ENCODE data around the gene GKN2.
"Not testable (repeated sequence)": the region's sequence is repeated elsewhere in the genome, so short reads cannot be mapped to it uniquely, and the experiment has no call there.

GKN2 gene

GRCh38 chr2:68975844-68976243 is 23.2 kb upstream of the GKN2 start:
- no peak overlapping the region for H3K9ac ChIP-seq (ENCODE audit: low read length)
- H3K4me1 ChIP-seq (ENCODE audit: control insufficient read depth, insufficient read depth, low read length), result no peaks in the 10 kb centered on the region
- no peaks in the 10 kb centered on the region for H3K36me3 ChIP-seq (ENCODE audit: control insufficient read depth, insufficient read depth, low read length)
- H3K4me3 ChIP-seq (ENCODE audit: low read length), result no peak overlapping the region
- H3K27ac ChIP-seq (ENCODE audit: low read depth, low read length), result no peak overlapping the region
- no peaks in the 10 kb centered on the region for H3K27me3 ChIP-seq (ENCODE audit: control insufficient read depth, insufficient read depth, low read length)

- Histone ChIP-seq H3K4me3 (ENCODE audit: low read length) (no peak overlapping the region), H3K9ac (ENCODE audit: low read length) (no peak overlapping the region), H3K36me3 (ENCODE audit: control insufficient read depth, insufficient read depth, low read length) (no peaks in the 10 kb centered on the region), H3K27me3 (ENCODE audit: control insufficient read depth, insufficient read depth, low read length) (no peaks in the 10 kb centered on the region), H3K4me1 (ENCODE audit: control insufficient read depth, insufficient read depth, low read length) (no peaks in the 10 kb centered on the region), H3K27ac (ENCODE audit: low read depth, low read length) (no peak overlapping the region)
These were observed 22.4 kb upstream of the GKN2 start for GRCh38 chr2:68974946-68975665.

- no peaks in the 10 kb centered on the region for H3K27me3 ChIP-seq (ENCODE audit: control insufficient read depth, insufficient read depth, low read length)
- H3K4me3 ChIP-seq (ENCODE audit: low read length), result no peak within 1 kb of the TSS
- H3K4me1 ChIP-seq (ENCODE audit: control insufficient read depth, insufficient read depth, low read length), result no peaks in the 10 kb centered on the region
- H3K9ac ChIP-seq (ENCODE audit: low read length), result no peak within 1 kb of the TSS
- no peaks in the 10 kb centered on the region for H3K36me3 ChIP-seq (ENCODE audit: control insufficient read depth, insufficient read depth, low read length)
- H3K27ac ChIP-seq (ENCODE audit: low read depth, low read length), result no peak within 1 kb of the TSS
These were observed 21.6 kb upstream of the GKN2 start, which contains the start of gene GKN1 for GRCh38 chr2:68974251-68974650. GKN1 (plus strand) TSS chr2:68974636; CDS start chr2:68974678, 42 bp downstream.

GRCh38 chr2:68971591-68972231 is 19.0 kb upstream of the GKN2 start:
- no peaks in the 10 kb centered on the region for H3K27me3 ChIP-seq (ENCODE audit: control insufficient read depth, insufficient read depth, low read length)
- no peak overlapping the region for H3K27ac ChIP-seq (ENCODE audit: low read depth, low read length)
- H3K4me3 ChIP-seq (ENCODE audit: low read length), result no peak overlapping the region
- H3K9ac ChIP-seq (ENCODE audit: low read length), result no peak overlapping the region
- no peaks in the 10 kb centered on the region for H3K36me3 ChIP-seq (ENCODE audit: control insufficient read depth, insufficient read depth, low read length)
- H3K4me1 ChIP-seq (ENCODE audit: control insufficient read depth, insufficient read depth, low read length), result no peaks in the 10 kb centered on the region

GRCh38 chr2:68970566-68971265 is 18.0 kb upstream of the GKN2 start:
- Histone ChIP-seq H3K27ac (ENCODE audit: low read depth, low read length) (no peak overlapping the region), H3K9ac (ENCODE audit: low read length) (no peak overlapping the region), H3K36me3 (ENCODE audit: control insufficient read depth, insufficient read depth, low read length) (no peaks in the 10 kb centered on the region), H3K27me3 (ENCODE audit: control insufficient read depth, insufficient read depth, low read length) (no peaks in the 10 kb centered on the region), H3K4me1 (ENCODE audit: control insufficient read depth, insufficient read depth, low read length) (no peaks in the 10 kb centered on the region), H3K4me3 (ENCODE audit: low read length) (no peak overlapping the region)

GRCh38 chr2:68969736-68970490 is 17.2 kb upstream of the GKN2 start:
- H3K36me3 ChIP-seq (ENCODE audit: control insufficient read depth, insufficient read depth, low read length), result no peaks in the 10 kb centered on the region
- H3K27ac ChIP-seq (ENCODE audit: low read depth, low read length), result no peak overlapping the region
- no peak overlapping the region for H3K9ac ChIP-seq (ENCODE audit: low read length)
- H3K4me1 ChIP-seq (ENCODE audit: control insufficient read depth, insufficient read depth, low read length), result no peaks in the 10 kb centered on the region
- H3K27me3 ChIP-seq (ENCODE audit: control insufficient read depth, insufficient read depth, low read length), result no peaks in the 10 kb centered on the region
- H3K4me3 ChIP-seq (ENCODE audit: low read length), result no peak overlapping the region

GRCh38 chr2:68968221-68968620 is 15.5 kb upstream of the GKN2 start:
- no peaks in the 10 kb centered on the region for H3K4me1 ChIP-seq (ENCODE audit: control insufficient read depth, insufficient read depth, low read length)

GRCh38 chr2:68964282-68964681 is 11.6 kb upstream of the GKN2 start:
- Histone ChIP-seq H3K4me3 (ENCODE audit: low read length) (no peak overlapping the region), H3K27me3 (ENCODE audit: control insufficient read depth, insufficient read depth, low read length) (no peaks in the 10 kb centered on the region), H3K36me3 (ENCODE audit: control insufficient read depth, insufficient read depth, low read length) (no peaks in the 10 kb centered on the region), H3K27ac (ENCODE audit: low read depth, low read length) (no peak overlapping the region), H3K9ac (ENCODE audit: low read length) (no peak overlapping the region), H3K4me1 (ENCODE audit: control insufficient read depth, insufficient read depth, low read length) (no peaks in the 10 kb centered on the region)

More at GRCh38 chr2:68968221-68968620, 15.5 kb upstream of the GKN2 start:
- H3K27ac ChIP-seq (ENCODE audit: low read depth, low read length), result no peak overlapping the region
- no peaks in the 10 kb centered on the region for H3K36me3 ChIP-seq (ENCODE audit: control insufficient read depth, insufficient read depth, low read length)
- no peak overlapping the region for H3K4me3 ChIP-seq (ENCODE audit: low read length)
- no peaks in the 10 kb centered on the region for H3K27me3 ChIP-seq (ENCODE audit: control insufficient read depth, insufficient read depth, low read length)
- no peak overlapping the region for H3K9ac ChIP-seq (ENCODE audit: low read length)

GRCh38 chr2:68961380-68961779 is 8.7 kb upstream of the GKN2 start:
- Histone ChIP-seq H3K4me3 (ENCODE audit: low read length) (no peak overlapping the region), H3K27me3 (ENCODE audit: control insufficient read depth, insufficient read depth, low read length) (no peaks in the 10 kb centered on the region), H3K36me3 (ENCODE audit: control insufficient read depth, insufficient read depth, low read length) (no peaks in the 10 kb centered on the region), H3K9ac (ENCODE audit: low read length) (no peak overlapping the region), H3K27ac (ENCODE audit: low read depth, low read length) (no peak overlapping the region), H3K4me1 (ENCODE audit: control insufficient read depth, insufficient read depth, low read length) (no peaks in the 10 kb centered on the region)

- Histone ChIP-seq H3K4me3 (ENCODE audit: low read length) (no peak overlapping the region), H3K27ac (ENCODE audit: low read depth, low read length) (no peak overlapping the region), H3K27me3 (ENCODE audit: control insufficient read depth, insufficient read depth, low read length) (no peaks in the 10 kb centered on the region), H3K9ac (ENCODE audit: low read length) (no peak overlapping the region), H3K36me3 (ENCODE audit: control insufficient read depth, insufficient read depth, low read length) (no peaks in the 10 kb centered on the region), H3K4me1 (ENCODE audit: control insufficient read depth, insufficient read depth, low read length) (no peaks in the 10 kb centered on the region)
These were observed 6.3 kb upstream of the GKN2 start for GRCh38 chr2:68959001-68959400.

- not testable (repeated sequence) for H3K27ac ChIP-seq (ENCODE audit: low read depth, low read length); H3K27me3 ChIP-seq (ENCODE audit: control insufficient read depth, insufficient read depth, low read length); H3K4me1 ChIP-seq (ENCODE audit: control insufficient read depth, insufficient read depth, low read length); H3K4me3 ChIP-seq (ENCODE audit: low read length); H3K9ac ChIP-seq (ENCODE audit: low read length); H3K36me3 ChIP-seq (ENCODE audit: control insufficient read depth, insufficient read depth, low read length)
These were observed 2.7 kb upstream of the GKN2 start for GRCh38 chr2:68955432-68955831.

- H3K36me3 ChIP-seq (ENCODE audit: control insufficient read depth, insufficient read depth, low read length), result no peaks in the 10 kb centered on the region
- H3K9ac ChIP-seq (ENCODE audit: low read length), result no peak overlapping the region
- H3K4me3 ChIP-seq (ENCODE audit: low read length), result no peak overlapping the region
- H3K4me1 ChIP-seq (ENCODE audit: control insufficient read depth, insufficient read depth, low read length), result no peaks in the 10 kb centered on the region
- H3K27ac ChIP-seq (ENCODE audit: low read depth, low read length), result no peak overlapping the region
- no peaks in the 10 kb centered on the region for H3K27me3 ChIP-seq (ENCODE audit: control insufficient read depth, insufficient read depth, low read length)
These were observed 794 bp downstream of the GKN2 start for GRCh38 chr2:68951899-68952298.
